GM23338 (cell line): ENCODE results near the gene SMAD1. TPM values are rescaled to one million over a fixed set of nuclear protein-coding genes. Genes with fewer than 3 reads are reported as not detected.

ENCODE experiments used
- ATAC-seq: fragments of 200-7000 bp; cut with Tn5 transposase; 3 replicates; pipeline ENCODE4 v1.9.1; 2020
- DNase-seq: peaks from one replicate; pipeline ENCODE4 v3.0.0-alpha.2; 2015; ENCODE audit warnings: low spot score
- H2AFZ ChIP-seq: fragments of 200-600 bp; sonication (generic); 2 replicates; pipeline ENCODE4 v1.8.0; 2016; ENCODE audit warnings: antibody characterized with exemption, mild to moderate bottlenecking, moderate library complexity
- H3F3A ChIP-seq: fragments of 200-600 bp; sonication (generic); replicated peaks from 2 replicates; pipeline ENCODE4 v1.8.0; 2017; ENCODE audit warnings: antibody characterized with exemption, mixed run types, low read depth
- H3K27ac ChIP-seq: fragments of 200-600 bp; sonication (generic); 2 replicates; pipeline ENCODE4 v1.6.1; 2016; ENCODE audit warnings: low read depth
- H3K27me3 ChIP-seq: fragments of 200-600 bp; sonication (generic); 2 replicates; pipeline ENCODE4 v1.8.0; 2016; ENCODE audit warnings: mild to moderate bottlenecking, mixed run types, moderate library complexity; ENCODE audit not compliant: insufficient read depth
- H3K36me3 ChIP-seq: fragments of 200-600 bp; sonication (generic); 2 replicates; pipeline ENCODE4 v1.8.0; 2016; ENCODE audit warnings: mild to moderate bottlenecking; ENCODE audit not compliant: insufficient read depth
- H3K4me1 ChIP-seq: fragments of 200-600 bp; sonication (generic); 2 replicates; pipeline ENCODE4 v1.8.0; 2016; ENCODE audit warnings: mild to moderate bottlenecking, moderate library complexity; ENCODE audit not compliant: insufficient read depth
- H3K4me2 ChIP-seq: fragments of 200-600 bp; sonication (generic); 2 replicates; pipeline ENCODE4 v1.7.1; 2017; ENCODE audit warnings: mixed run types
- H3K4me3 ChIP-seq: fragments of 200-600 bp; sonication (generic); 2 replicates; pipeline ENCODE4 v1.6.1; 2016; ENCODE audit warnings: mixed run types
- H3K79me2 ChIP-seq: fragments of 200-600 bp; sonication (generic); replicated peaks from 2 replicates; pipeline ENCODE4 v1.8.0; 2017; ENCODE audit warnings: mild to moderate bottlenecking; ENCODE audit not compliant: insufficient read depth
- H3K9me2 ChIP-seq: fragments of 200-600 bp; sonication (generic); 2 replicates; pipeline ENCODE4 v1.8.0; 2017; ENCODE audit not compliant: insufficient read depth
- H4K20me1 ChIP-seq: fragments of 200-600 bp; sonication (generic); replicated peaks from 2 replicates; pipeline ENCODE4 v1.8.0; 2017; ENCODE audit warnings: mild to moderate bottlenecking; ENCODE audit not compliant: insufficient read depth
- H3K27ac Mint-ChIP-seq: 2 replicates; pipeline ENCODE4 v1.8.0; 2020; ENCODE audit warnings: inconsistent platforms, mild to moderate bottlenecking, moderate library complexity, mixed read lengths
- H3K27me3 Mint-ChIP-seq: 3 replicates; pipeline ENCODE4 v1.8.0; 2022; ENCODE audit warnings: low read depth, mild to moderate bottlenecking, moderate library complexity, mixed read lengths, inconsistent platforms; ENCODE audit not compliant: insufficient read depth, poor library complexity
- H3K36me3 Mint-ChIP-seq: 3 replicates; pipeline ENCODE4 v1.8.0; 2021; ENCODE audit warnings: low read depth, mild to moderate bottlenecking, inconsistent platforms, moderate library complexity, mixed read lengths
- H3K4me1 Mint-ChIP-seq: 3 replicates; pipeline ENCODE4 v1.8.0; 2020; ENCODE audit warnings: mild to moderate bottlenecking, inconsistent platforms, mixed read lengths
- H3K4me3 Mint-ChIP-seq: 3 replicates; pipeline ENCODE4 v1.8.0; 2021; ENCODE audit warnings: moderate library complexity, mild to moderate bottlenecking, inconsistent platforms, mixed read lengths
- H3K9me3 Mint-ChIP-seq: 3 replicates; pipeline ENCODE4 v1.8.0; 2020; ENCODE audit warnings: moderate library complexity, mild to moderate bottlenecking, inconsistent platforms, mixed read lengths
- CREB1 ChIP-seq: fragments of 250-450 bp; sonication (Bioruptor Pico); IDR thresholded peaks from 2 replicates; pipeline ENCODE4 v1.5.0; 2020; ENCODE audit warnings: low read depth, mild to moderate bottlenecking, moderate library complexity
- EZH2 ChIP-seq: fragments of 200-600 bp; sonication (generic); IDR thresholded peaks from one replicate; pipeline ENCODE4 v1.8.0; 2017; ENCODE audit warnings: antibody characterized with exemption, mild to moderate bottlenecking, low read depth; ENCODE audit not compliant: unreplicated experiment
- EZH2phosphoT487 ChIP-seq: fragments of 200-600 bp; sonication (generic); IDR thresholded peaks from one replicate; pipeline ENCODE4 v1.8.1; 2018; ENCODE audit warnings: antibody characterized with exemption; ENCODE audit not compliant: unreplicated experiment
- JUNB ChIP-seq: IDR thresholded peaks from one replicate; pipeline ENCODE4 v1.6.1; 2016; ENCODE audit warnings: antibody characterized with exemption; ENCODE audit not compliant: unreplicated experiment
- NANOG ChIP-seq: IDR thresholded peaks from 2 replicates; pipeline ENCODE4 v1.6.1; 2016; ENCODE audit warnings: antibody characterized with exemption, borderline replicate concordance
- POLR2AphosphoS5 ChIP-seq: IDR thresholded peaks from 2 replicates; pipeline ENCODE4 v1.6.1; 2016; ENCODE audit warnings: antibody characterized with exemption, low read depth
- STAT1 ChIP-seq: IDR thresholded peaks from one replicate; pipeline ENCODE4 v1.6.1; 2016; ENCODE audit warnings: antibody characterized with exemption; ENCODE audit not compliant: unreplicated experiment
- ZNF114 ChIP-seq: fragments of 250-450 bp; sonication (Bioruptor Pico); IDR thresholded peaks from 2 replicates; pipeline ENCODE4 v1.5.0; 2020; ENCODE audit warnings: mild to moderate bottlenecking, moderate library complexity
- ZNF331 ChIP-seq: fragments of 250-450 bp; sonication (Bioruptor Pico); IDR thresholded peaks from 2 replicates; pipeline ENCODE4 v1.5.0; 2020; ENCODE audit warnings: low read depth, mild to moderate bottlenecking, moderate library complexity
- ZNF462 ChIP-seq: fragments of 250-450 bp; sonication (Bioruptor Pico); IDR thresholded peaks from 2 replicates; pipeline ENCODE4 v1.5.0; 2020; ENCODE audit warnings: mild to moderate bottlenecking, moderate library complexity
- polyA plus RNA-seq: library from polyadenylated mRNA; unstranded; fragments of >200 nt; fragmentation: Nextera tagmentation; extraction: Ambion mirVana; gene quantifications from 2 replicates; pipeline ENCODE4 v1.2.1, GENCODE V29; 2016
- total RNA-seq: library from RNA; depleted of rRNA; stranded (reverse); fragments of >200 nt; shearing (Covaris generic); gene quantifications from 2 replicates; pipeline ENCODE4 v1.2.3, GENCODE V29; 2014
- TF ChIP-seq, protein P1 (sequence below): IDR thresholded peaks from 2 replicates; pipeline ENCODE4 v1.6.1; 2016; ENCODE audit warnings: antibody characterized with exemption
- TF ChIP-seq, protein P2 (sequence below): IDR thresholded peaks from one replicate; pipeline ENCODE4 v1.6.1; 2018; ENCODE audit warnings: antibody characterized with exemption; ENCODE audit not compliant: unreplicated experiment
- TF ChIP-seq, protein P3 (sequence below), 2 experiments: fragments of 200-600 bp in 1 of 2; sonication (generic) in 1 of 2; conservative IDR thresholded peaks; 2 replicates each; pipeline versions ENCODE4 v1.5.1 to v1.6.1; 2016 to 2017; ENCODE audit warnings: antibody characterized with exemption in 2 of 2, low read depth in 2 of 2, mild to moderate bottlenecking in 2 of 2, moderate library complexity in 1 of 2

The SMAD1 gene
- total and polyA plus RNA-seq, 2 experiments from 2014 or later, result 19.8 to 33.6 TPM

DNA sequence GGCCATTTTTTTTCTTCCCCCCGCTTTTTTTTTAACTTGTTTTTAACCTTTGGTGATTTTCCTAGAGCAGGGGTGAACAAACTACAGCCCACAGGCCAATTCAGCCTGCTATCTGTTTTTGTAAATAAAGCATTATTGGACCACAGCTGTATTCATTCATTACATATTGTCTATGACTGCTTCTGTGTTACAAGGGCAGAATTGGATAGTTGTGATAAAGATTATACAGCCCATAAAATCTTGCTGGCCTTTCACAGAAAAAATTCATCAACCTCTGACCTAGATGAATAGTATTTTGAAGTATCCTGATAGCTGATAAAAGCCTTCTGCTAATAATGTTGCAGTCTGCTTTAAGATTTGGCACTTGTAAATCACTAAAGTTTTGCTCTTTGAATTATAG, 63.4 kb downstream of the SMAD1 start:
- Histone ChIP-seq H2AFZ (no peak overlapping the region), H3K36me3 (no peaks in the 10 kb centered on the region), H4K20me1 (no peaks in the 10 kb centered on the region), H3K4me3 (no peak overlapping the region), H3K9me2 (no peaks in the 10 kb centered on the region), H3F3A (no peaks in the 10 kb centered on the region), H3K79me2 (no peaks in the 10 kb centered on the region), H3K4me2 (no peak overlapping the region; the same call in 1 of the 2 replicates), H3K27me3 (no peaks in the 10 kb centered on the region), H3K4me1 (peaks cover 35% of the 10 kb centered on the region), H3K27ac (no peak overlapping the region)
- Mint-ChIP-seq H3K9me3 (no peaks in the 10 kb centered on the region), H3K27me3 (peaks cover 3% of the 10 kb centered on the region), H3K27ac (no peak overlapping the region; the same call in 1 of the 2 replicates), H3K4me3 (no peak overlapping the region), H3K4me1 (peaks cover 31% of the 10 kb centered on the region), H3K36me3 (peaks cover 7% of the 10 kb centered on the region; the same call in 2 of the 3 replicates)
- no peak for DNase-seq
- TF ChIP-seq CREB1 (no peak), POLR2AphosphoS5 (no peak), EZH2phosphoT487 (no peak), ZNF114 (CRISPR knock-in tag) (no peak), JUNB (no peak), ZNF462 (CRISPR knock-in tag) (no peak), ZNF331 (no peak), STAT1 (no peak), NANOG (no peak), EZH2 (no peak)
- TF ChIP-seq, protein P1, sequence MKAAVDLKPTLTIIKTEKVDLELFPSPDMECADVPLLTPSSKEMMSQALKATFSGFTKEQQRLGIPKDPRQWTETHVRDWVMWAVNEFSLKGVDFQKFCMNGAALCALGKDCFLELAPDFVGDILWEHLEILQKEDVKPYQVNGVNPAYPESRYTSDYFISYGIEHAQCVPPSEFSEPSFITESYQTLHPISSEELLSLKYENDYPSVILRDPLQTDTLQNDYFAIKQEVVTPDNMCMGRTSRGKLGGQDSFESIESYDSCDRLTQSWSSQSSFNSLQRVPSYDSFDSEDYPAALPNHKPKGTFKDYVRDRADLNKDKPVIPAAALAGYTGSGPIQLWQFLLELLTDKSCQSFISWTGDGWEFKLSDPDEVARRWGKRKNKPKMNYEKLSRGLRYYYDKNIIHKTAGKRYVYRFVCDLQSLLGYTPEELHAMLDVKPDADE, result no peak
- TF ChIP-seq, protein P2, sequence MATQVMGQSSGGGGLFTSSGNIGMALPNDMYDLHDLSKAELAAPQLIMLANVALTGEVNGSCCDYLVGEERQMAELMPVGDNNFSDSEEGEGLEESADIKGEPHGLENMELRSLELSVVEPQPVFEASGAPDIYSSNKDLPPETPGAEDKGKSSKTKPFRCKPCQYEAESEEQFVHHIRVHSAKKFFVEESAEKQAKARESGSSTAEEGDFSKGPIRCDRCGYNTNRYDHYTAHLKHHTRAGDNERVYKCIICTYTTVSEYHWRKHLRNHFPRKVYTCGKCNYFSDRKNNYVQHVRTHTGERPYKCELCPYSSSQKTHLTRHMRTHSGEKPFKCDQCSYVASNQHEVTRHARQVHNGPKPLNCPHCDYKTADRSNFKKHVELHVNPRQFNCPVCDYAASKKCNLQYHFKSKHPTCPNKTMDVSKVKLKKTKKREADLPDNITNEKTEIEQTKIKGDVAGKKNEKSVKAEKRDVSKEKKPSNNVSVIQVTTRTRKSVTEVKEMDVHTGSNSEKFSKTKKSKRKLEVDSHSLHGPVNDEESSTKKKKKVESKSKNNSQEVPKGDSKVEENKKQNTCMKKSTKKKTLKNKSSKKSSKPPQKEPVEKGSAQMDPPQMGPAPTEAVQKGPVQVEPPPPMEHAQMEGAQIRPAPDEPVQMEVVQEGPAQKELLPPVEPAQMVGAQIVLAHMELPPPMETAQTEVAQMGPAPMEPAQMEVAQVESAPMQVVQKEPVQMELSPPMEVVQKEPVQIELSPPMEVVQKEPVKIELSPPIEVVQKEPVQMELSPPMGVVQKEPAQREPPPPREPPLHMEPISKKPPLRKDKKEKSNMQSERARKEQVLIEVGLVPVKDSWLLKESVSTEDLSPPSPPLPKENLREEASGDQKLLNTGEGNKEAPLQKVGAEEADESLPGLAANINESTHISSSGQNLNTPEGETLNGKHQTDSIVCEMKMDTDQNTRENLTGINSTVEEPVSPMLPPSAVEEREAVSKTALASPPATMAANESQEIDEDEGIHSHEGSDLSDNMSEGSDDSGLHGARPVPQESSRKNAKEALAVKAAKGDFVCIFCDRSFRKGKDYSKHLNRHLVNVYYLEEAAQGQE, result no peak
- TF ChIP-seq, protein P3, sequence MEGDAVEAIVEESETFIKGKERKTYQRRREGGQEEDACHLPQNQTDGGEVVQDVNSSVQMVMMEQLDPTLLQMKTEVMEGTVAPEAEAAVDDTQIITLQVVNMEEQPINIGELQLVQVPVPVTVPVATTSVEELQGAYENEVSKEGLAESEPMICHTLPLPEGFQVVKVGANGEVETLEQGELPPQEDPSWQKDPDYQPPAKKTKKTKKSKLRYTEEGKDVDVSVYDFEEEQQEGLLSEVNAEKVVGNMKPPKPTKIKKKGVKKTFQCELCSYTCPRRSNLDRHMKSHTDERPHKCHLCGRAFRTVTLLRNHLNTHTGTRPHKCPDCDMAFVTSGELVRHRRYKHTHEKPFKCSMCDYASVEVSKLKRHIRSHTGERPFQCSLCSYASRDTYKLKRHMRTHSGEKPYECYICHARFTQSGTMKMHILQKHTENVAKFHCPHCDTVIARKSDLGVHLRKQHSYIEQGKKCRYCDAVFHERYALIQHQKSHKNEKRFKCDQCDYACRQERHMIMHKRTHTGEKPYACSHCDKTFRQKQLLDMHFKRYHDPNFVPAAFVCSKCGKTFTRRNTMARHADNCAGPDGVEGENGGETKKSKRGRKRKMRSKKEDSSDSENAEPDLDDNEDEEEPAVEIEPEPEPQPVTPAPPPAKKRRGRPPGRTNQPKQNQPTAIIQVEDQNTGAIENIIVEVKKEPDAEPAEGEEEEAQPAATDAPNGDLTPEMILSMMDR (conservative IDR thresholded peaks at IDR 0.05; ENCODE audit: low read depth in 2 of 2), result no peak
- ATAC-seq, result no peak
